ENCODE results near the gene DCBLD1. TPM values are rescaled to one million over a fixed set of nuclear protein-coding genes. Genes with fewer than 3 reads are reported as not detected.

Gene DCBLD1
- total and polyA plus RNA-seq, 2 of the 13 experiments (the other 11 are each of a cell fraction or from before 2014, with no cell fraction given) = 23.2 to 41.5 TPM

GRCh38 chr6:117501722-117502121 is 19.2 kb downstream of the DCBLD1 start (continued):
- TF ChIP-seq CENPT (CRISPR knock-in tag; IDR thresholded peaks at IDR 0.05; ENCODE audit: low read depth) = no peak
- no peak for TF ChIP-seq ZNF256 (CRISPR knock-in tag; conservative IDR thresholded peaks at IDR 0.05)
- TF ChIP-seq EP300 (IDR thresholded peaks at IDR 0.05; ENCODE audit: low read depth in 2 of 2, low read length in 2 of 2) = peak in 1 of 2 experiments; percentile 73; a peak in 2 of 4 replicates
- TF ChIP-seq EP300 (CRISPR knock-in tag; IDR thresholded peaks at IDR 0.05; ENCODE audit: borderline replicate concordance) = peak; percentile 53; the same call in 1 of the 2 replicates
- no peak for TF ChIP-seq MXD1 (CRISPR knock-in tag; IDR thresholded peaks at IDR 0.05)
- no peak for TF ChIP-seq HOXA9 (CRISPR knock-in tag; IDR thresholded peaks at IDR 0.05; ENCODE audit: borderline replicate concordance)
- no peak for TF ChIP-seq THAP9 (CRISPR knock-in tag; IDR thresholded peaks at IDR 0.05; ENCODE audit: borderline replicate concordance)
- TF ChIP-seq SOX13 (IDR thresholded peaks at IDR 0.05) = peak; percentile 85
- peak in 1 of 2 experiments; percentile 93; a peak in 2 of 4 replicates for TF ChIP-seq SOX13 (CRISPR knock-in tag; conservative IDR thresholded peaks at IDR 0.05 in 1 of 2, IDR thresholded peaks at IDR 0.05 in 1 of 2)
- no peak for TF ChIP-seq HOMEZ (CRISPR knock-in tag; IDR thresholded peaks at IDR 0.05; ENCODE audit: low read depth)
- 0 out of 2 replicates have a peak, but pooled peaks have one; percentile 10 for TF ChIP-seq ADNP (CRISPR knock-in tag; IDR thresholded peaks at IDR 0.05)
- TF ChIP-seq ZNF275 (CRISPR knock-in tag; IDR thresholded peaks at IDR 0.05; ENCODE audit: borderline replicate concordance) = no peak
- TF ChIP-seq HNF1B (CRISPR knock-in tag; IDR thresholded peaks at IDR 0.05) = no peak
- no peak for TF ChIP-seq GTF2F1 (IDR thresholded peaks at IDR 0.05; ENCODE audit: low read length)
- peak; percentile 24; the same call in 1 of the 2 replicates for TF ChIP-seq SAP130 (CRISPR knock-in tag; IDR thresholded peaks at IDR 0.05; ENCODE audit: low read depth)
- TF ChIP-seq GMEB1 (CRISPR knock-in tag; IDR thresholded peaks at IDR 0.05; ENCODE audit: borderline replicate concordance) = no peak
- no peak for TF ChIP-seq HCFC1 (IDR thresholded peaks at IDR 0.05; ENCODE audit: low read depth, low read length)
- no peak; the same call in 1 of the 2 replicates for TF ChIP-seq FOXO1 (CRISPR knock-in tag; IDR thresholded peaks at IDR 0.05)
- TF ChIP-seq ZBTB7B (CRISPR knock-in tag; IDR thresholded peaks at IDR 0.05) = peak; percentile 72; the same call in 1 of the 2 replicates
- 0 out of 2 replicates have a peak, but pooled peaks have one; percentile 8 for TF ChIP-seq KDM1A (CRISPR knock-in tag; IDR thresholded peaks at IDR 0.05)
